Keratinocyte (primary cell): Measurements from ENCODE around the gene GHRL. TPM values are rescaled to one million over a fixed set of nuclear protein-coding genes. Genes with fewer than 3 reads are reported as not detected.

Source experiments
- DNase-seq: peaks from one replicate; pipeline ENCODE4 v3.0.0-alpha.2; 2011; ENCODE audit warnings: low read depth, missing footprints, low spot score
- FAIRE-seq: peaks from 2 replicates; lab custom pipeline; 2011; peaks lifted over from hg19 to GRCh38; lab: Jason Lieb, UNC
- H2AFZ ChIP-seq: 2 replicates; pipeline ENCODE4 v1.6.0; 2012; ENCODE audit warnings: low read length, control low read depth, inconsistent platforms; ENCODE audit not compliant: control insufficient read depth
- H3K27ac ChIP-seq: 2 replicates; pipeline ENCODE4 v1.5.1; 2011; ENCODE audit warnings: low read length; ENCODE audit not compliant: control insufficient read depth, insufficient read depth
- H3K27me3 ChIP-seq: 3 replicates; pipeline ENCODE4 v1.6.0; 2011; ENCODE audit warnings: low read length; ENCODE audit not compliant: control insufficient read depth, insufficient read depth; ENCODE audit errors: extremely low read depth
- H3K36me3 ChIP-seq, 2 experiments: 2 replicates in 1 of 2; 3 replicates in 1 of 2; pipeline ENCODE4 v1.5.1; 2011; ENCODE audit warnings: low read length in 2 of 2, mild to moderate bottlenecking in 1 of 2; ENCODE audit not compliant: control insufficient read depth in 2 of 2, insufficient read depth in 2 of 2; ENCODE audit errors: extremely low read depth in 1 of 2
- H3K4me1 ChIP-seq: 3 replicates; pipeline ENCODE4 v1.5.1; 2011; ENCODE audit warnings: low read length; ENCODE audit not compliant: control insufficient read depth, insufficient read depth; ENCODE audit errors: extremely low read depth
- H3K4me2 ChIP-seq: 3 replicates; pipeline ENCODE4 v1.6.0; 2011; ENCODE audit warnings: low read depth, low read length; ENCODE audit not compliant: control insufficient read depth, insufficient read depth; ENCODE audit errors: extremely low read depth
- H3K4me3 ChIP-seq, 3 experiments: fragments of 200-600 bp in 1 of 3; sonication (generic) in 1 of 3; 2 replicates in 2 of 3; 3 replicates in 1 of 3; pipeline ENCODE4 v1.5.1; 2011 to 2016; ENCODE audit warnings: low read length in 3 of 3, mild to moderate bottlenecking in 3 of 3, control low read depth in 2 of 3, inconsistent platforms in 1 of 3, low read depth in 1 of 3, mixed read lengths in 1 of 3, mixed run types in 1 of 3, moderate library complexity in 1 of 3; ENCODE audit not compliant: control insufficient read depth in 2 of 3, insufficient read depth in 2 of 3; ENCODE audit errors: extremely low read depth in 1 of 3
- H3K79me2 ChIP-seq: 2 replicates; pipeline ENCODE4 v1.6.0; 2012; ENCODE audit warnings: low read length; ENCODE audit not compliant: control insufficient read depth, insufficient read depth
- H3K9ac ChIP-seq: 3 replicates; pipeline ENCODE4 v1.6.0; 2011; ENCODE audit warnings: low read length; ENCODE audit not compliant: control insufficient read depth, insufficient read depth; ENCODE audit errors: extremely low read depth
- H3K9me1 ChIP-seq: 3 replicates; pipeline ENCODE4 v1.6.0; 2011; ENCODE audit warnings: low read length; ENCODE audit not compliant: control insufficient read depth, insufficient read depth; ENCODE audit errors: extremely low read depth
- H3K9me3 ChIP-seq: 2 replicates; pipeline ENCODE4 v1.5.1; 2012; ENCODE audit warnings: low read depth, low read length; ENCODE audit not compliant: control insufficient read depth
- H4K20me1 ChIP-seq: 3 replicates; pipeline ENCODE4 v1.6.0; 2011; ENCODE audit warnings: low read length; ENCODE audit not compliant: control insufficient read depth, insufficient read depth; ENCODE audit errors: extremely low read depth
- CTCF ChIP-seq, 3 experiments: IDR thresholded peaks in 1 of 3; conservative IDR thresholded peaks in 1 of 3; optimal IDR thresholded peaks in 1 of 3; 2 replicates in 2 of 3; 3 replicates in 1 of 3; pipeline versions ENCODE3 to v1.5.1; 2011; ENCODE audit warnings: low read length in 3 of 3, mild to moderate bottlenecking in 3 of 3, moderate library complexity in 2 of 3, control low read depth in 1 of 3, inconsistent platforms in 1 of 3; ENCODE audit not compliant: insufficient read depth in 2 of 3; ENCODE audit errors: extremely low read depth in 1 of 3
- EZH2 ChIP-seq: IDR thresholded peaks from one replicate; pipeline ENCODE4 v1.6.1; 2012; ENCODE audit warnings: inconsistent platforms, mild to moderate bottlenecking, low read length, moderate library complexity
- dilution Hi-C: fragments of 300-500 bp; cut with MboI; formaldehyde crosslinking; loops from one replicate; pipeline ENCODE4 v1.7.0; 2020; ENCODE audit warnings: low sequenced_read_pairs; ENCODE audit not compliant: extremely low pct_ligation_motif_present
- polyA plus RNA-seq, 5 experiments: library from polyadenylated mRNA; depleted of rRNA in 3 of 5; stranded (reverse) in 3 of 5; stranded (forward) in 1 of 5; unstranded in 1 of 5; fragments of >200 nt; gene quantifications; 1 replicate in 1 of 5; 2 replicates in 3 of 5; 3 replicates in 1 of 5; pipeline versions ENCODE4 v1.2.1 to v1.2.3, GENCODE V29; 2011 to 2012; ENCODE audit warnings: missing spikeins in 2 of 5, low read depth in 1 of 5, low replicate concordance in 1 of 5

GHRL gene
- polyA plus RNA-seq, 1 donor (not counting 4 experiments of a cell fraction or from before 2014, with no cell fraction given), result not detected

DNA sequence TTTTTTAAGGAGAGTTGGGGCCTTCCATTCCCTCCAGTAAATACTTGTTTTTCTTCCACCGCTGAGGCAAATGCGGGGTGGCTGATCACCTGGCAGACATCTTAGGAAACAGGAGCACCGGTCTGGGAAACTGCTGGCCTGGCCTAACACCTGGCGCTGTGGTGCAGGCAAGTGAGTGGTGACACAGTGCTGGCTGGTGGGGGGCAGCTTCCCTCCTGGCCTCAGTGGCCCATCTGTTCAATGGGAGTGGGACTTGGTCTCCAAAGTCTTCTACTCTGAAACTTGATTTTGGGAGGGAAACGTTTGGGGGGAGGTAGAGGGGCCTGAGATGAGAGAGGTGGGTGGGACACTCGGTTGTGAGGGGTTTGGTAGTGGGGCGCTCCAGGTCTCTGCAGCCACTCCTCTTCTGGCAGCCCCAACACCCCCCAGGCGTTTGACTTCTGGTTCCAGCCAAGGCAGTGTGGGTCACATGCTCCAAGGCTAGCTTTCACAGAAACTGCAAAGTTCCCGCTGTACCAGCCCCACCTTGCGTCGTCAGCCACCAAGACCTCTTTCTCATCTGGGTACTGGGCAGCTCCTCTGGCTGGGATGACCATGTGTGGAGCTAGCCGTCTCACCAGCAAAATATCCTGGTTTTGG is 4.7 kb downstream of the GHRL start:
- FAIRE-seq (no peak), DNase-seq (no peak)
- H3K4me1 ChIP-seq, result peaks cover 5% of the 10 kb centered on the region
- no peak overlapping the region for H3K27ac ChIP-seq
- no peaks in the 10 kb centered on the region for H3K27me3 ChIP-seq
- H3K36me3 ChIP-seq, result peaks cover 8 to 18% of the 10 kb centered on the region in 2 experiments
- H3K4me3 ChIP-seq, result no peak overlapping the region
- H2AFZ ChIP-seq, result no peak overlapping the region
- H4K20me1 ChIP-seq, result no peaks in the 10 kb centered on the region
- H3K4me2 ChIP-seq, result no peak overlapping the region
- no peaks in the 10 kb centered on the region for H3K9me3 ChIP-seq
- no peak overlapping the region for H3K9ac ChIP-seq
- TF ChIP-seq CTCF (optimal IDR thresholded peaks at IDR 0.05 in 1 of 3, IDR thresholded peaks at IDR 0.05 in 1 of 3, conservative IDR thresholded peaks at IDR 0.05 in 1 of 3; ENCODE audit: extremely low read depth in 1 of 3, insufficient read depth in 2 of 3, low read length in 3 of 3) (no peak), EZH2 (no peak)
- no peaks in the 10 kb centered on the region for H3K9me1 ChIP-seq
- dilution Hi-C loops, result no loop called here
- H3K79me2 ChIP-seq, result no peaks in the 10 kb centered on the region

DNA sequence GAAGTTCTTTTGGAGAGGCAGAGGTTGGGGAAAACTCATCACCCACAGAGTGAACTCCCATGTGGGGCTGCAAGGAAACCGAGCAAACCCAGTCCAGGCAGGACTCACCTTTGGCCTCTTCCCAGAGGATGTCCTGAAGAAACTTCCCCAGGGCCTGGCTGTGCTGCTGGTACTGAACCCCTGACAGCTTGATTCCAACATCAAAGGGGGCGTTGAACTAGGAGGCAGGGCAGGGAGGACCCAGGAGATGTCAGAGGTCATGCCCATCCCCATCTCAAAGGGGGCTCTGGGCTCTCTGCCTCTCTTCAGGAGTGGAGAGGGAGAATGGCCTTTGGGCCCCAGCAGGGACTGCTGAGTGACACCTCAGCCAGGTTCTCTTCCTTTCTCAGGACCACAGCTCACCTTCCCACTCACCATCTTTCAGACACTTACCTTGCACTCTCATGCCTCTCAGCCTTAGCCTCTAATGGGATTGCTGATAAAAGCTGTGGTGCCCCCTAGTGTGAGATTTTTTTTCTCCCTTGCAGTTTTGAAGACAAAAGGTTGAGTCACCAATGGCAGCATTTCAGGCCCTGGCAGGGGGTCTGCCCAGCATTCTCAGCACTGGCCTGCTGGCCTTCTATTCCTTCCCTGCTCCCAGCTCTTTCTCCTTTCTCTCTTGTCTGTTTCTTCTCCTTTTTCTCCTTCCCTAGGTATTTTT is 6.0 kb downstream of the GHRL start:
- no peaks in the 10 kb centered on the region for H3K9me3 ChIP-seq
- no peak for FAIRE-seq
- no peaks in the 10 kb centered on the region for H3K79me2 ChIP-seq
- no peak for DNase-seq
- H3K27ac ChIP-seq, result no peak overlapping the region
- no peaks in the 10 kb centered on the region for H4K20me1 ChIP-seq
- TF ChIP-seq CTCF (optimal IDR thresholded peaks at IDR 0.05 in 1 of 3, IDR thresholded peaks at IDR 0.05 in 1 of 3, conservative IDR thresholded peaks at IDR 0.05 in 1 of 3; ENCODE audit: extremely low read depth in 1 of 3, insufficient read depth in 2 of 3, low read length in 3 of 3) (peak; percentile 41 to 51 (median 43)), EZH2 (no peak)
- no peaks in the 10 kb centered on the region for H3K27me3 ChIP-seq
- no peak overlapping the region for H2AFZ ChIP-seq
- H3K9me1 ChIP-seq, result no peaks in the 10 kb centered on the region
- no peak overlapping the region for H3K4me3 ChIP-seq
- dilution Hi-C loops, result no loop called here
- H3K36me3 ChIP-seq, result peaks cover 8 to 20% of the 10 kb centered on the region in 2 experiments
- no peak overlapping the region for H3K9ac ChIP-seq
- peaks cover 5% of the 10 kb centered on the region for H3K4me1 ChIP-seq
- no peak overlapping the region for H3K4me2 ChIP-seq
